Measurements from ENCODE around the gene TMEM178B.

GRCh38 chr7:141486959-141487358, 413.1 kb downstream of the TMEM178B start:
- no peak for TF ChIP-seq EZH2 (IDR thresholded peaks at IDR 0.05; ENCODE audit: borderline replicate concordance, low read length)
- TF ChIP-seq CTCF (conservative IDR thresholded peaks at IDR 0.05 in 1 of 2, IDR thresholded peaks at IDR 0.05 in 1 of 2; ENCODE audit: extremely low read depth in 1 of 2, insufficient read depth in 1 of 2, low read depth in 1 of 2, low read length in 2 of 2), result no peak
